K562 (cell line): ENCODE data around the gene ELOF1. TPM values are rescaled to one million over a fixed set of nuclear protein-coding genes. Genes with fewer than 3 reads are reported as not detected.

Experiments used
- ATF3 ChIP-seq, 2 experiments: fragments of 450-650 bp in 1 of 2; sonication (generic) in 1 of 2; formaldehyde crosslinking in 1 of 2; IDR thresholded peaks in 1 of 2; conservative IDR thresholded peaks in 1 of 2; 2 replicates each; pipeline versions ENCODE4 v1.6.1 to v1.8.1; 2016 to 2023; ENCODE audit warnings: mild to moderate bottlenecking in 2 of 2, moderate library complexity in 2 of 2, inconsistent platforms in 1 of 2, missing genetic modification reagents in 1 of 2
- BDP1 ChIP-seq: IDR thresholded peaks from 3 replicates; pipeline ENCODE4 v1.6.1; 2011; ENCODE audit not compliant: insufficient read length, insufficient read depth
- FOXA3 ChIP-seq, 2 experiments: fragments of 450-650 bp in 1 of 2; sonication (generic) in 1 of 2; formaldehyde crosslinking; IDR thresholded peaks in 1 of 2; conservative IDR thresholded peaks in 1 of 2; 2 replicates each; pipeline versions ENCODE4 v1.4.0 to v1.8.0; 2020 to 2022; ENCODE audit warnings: mild to moderate bottlenecking in 2 of 2, missing genetic modification reagents in 1 of 2
- GATA2 ChIP-seq: sonication (generic); formaldehyde crosslinking; IDR thresholded peaks from 2 replicates; pipeline ENCODE4 v1.4.0; 2020; ENCODE audit warnings: mild to moderate bottlenecking, missing genetic modification reagents
- JUND ChIP-seq, 2 experiments: IDR thresholded peaks; 2 replicates in 1 of 2; 3 replicates in 1 of 2; pipeline ENCODE4 v1.6.1; 2011; ENCODE audit warnings: borderline replicate concordance in 2 of 2, low read depth in 2 of 2, low read length in 2 of 2, improper control_type of control experiment in 1 of 2, missing biosample characterization in 1 of 2, missing genetic modification characterization in 1 of 2, missing genetic modification reagents in 1 of 2
- KLF6 ChIP-seq: fragments of 250-450 bp; sonication (Bioruptor Pico); IDR thresholded peaks from 2 replicates; pipeline ENCODE4 v1.4.0; 2020; ENCODE audit warnings: mild to moderate bottlenecking, moderate library complexity, borderline replicate concordance
- MAZ ChIP-seq, 2 experiments: fragments of 450-650 bp in 1 of 2; sonication (generic) in 1 of 2; formaldehyde crosslinking; IDR thresholded peaks in 1 of 2; conservative IDR thresholded peaks in 1 of 2; 2 replicates each; pipeline versions ENCODE4 v1.4.0 to v1.5.0; 2020; ENCODE audit warnings: mild to moderate bottlenecking in 1 of 2, missing genetic modification reagents in 1 of 2
- MCM3 ChIP-seq: fragments of 450-650 bp; IDR thresholded peaks from 2 replicates; pipeline ENCODE4 v1.6.1; 2016
- MEF2D ChIP-seq: conservative IDR thresholded peaks from 2 replicates; pipeline ENCODE4 v1.6.1; 2016; ENCODE audit warnings: low read depth, missing genetic modification characterization, missing compliant biosample characterization
- NCOA1 ChIP-seq: fragments of 450-650 bp; IDR thresholded peaks from 2 replicates; pipeline ENCODE4 v1.6.1; 2016; ENCODE audit warnings: low read depth
- SMAD3 ChIP-seq: fragments of 450-650 bp; formaldehyde crosslinking; conservative IDR thresholded peaks from 2 replicates; pipeline ENCODE4 v1.4.0; 2020; ENCODE audit warnings: mild to moderate bottlenecking
- TCF3 ChIP-seq: sonication (generic); formaldehyde crosslinking; IDR thresholded peaks from 2 replicates; pipeline ENCODE4 v1.4.0; 2020; ENCODE audit warnings: mild to moderate bottlenecking, missing genetic modification reagents
- ZKSCAN1 ChIP-seq: fragments of 150-350 bp; IDR thresholded peaks from 2 replicates; pipeline ENCODE4 v1.6.1; 2016; ENCODE audit warnings: low read depth, low read length
- ZNF77 ChIP-seq: fragments of 250-450 bp; sonication (Bioruptor Pico); IDR thresholded peaks from 2 replicates; pipeline ENCODE4 v1.5.0; 2020
- polyA plus RNA-seq, 8 experiments: library from polyadenylated mRNA; depleted of rRNA in 4 of 8; stranded (reverse) in 5 of 8; unstranded in 3 of 8; fragments of >200 nt; fragmentation: Nextera tagmentation in 2 of 8; fragmentation: Illumina TruSeq in 1 of 8; extraction: Ambion mirVana in 2 of 8; extraction: Trizol in 1 of 8; gene quantifications; 2 replicates each; pipeline versions ENCODE4 v1.2.1 to v1.2.3, GENCODE V29; 2011 to 2014; ENCODE audit warnings: inconsistent platforms in 1 of 8, missing spikeins in 1 of 8
- total RNA-seq, 7 experiments: library from RNA; depleted of rRNA in 6 of 7; stranded (reverse); fragments of >200 nt in 6 of 7; fragmentation: Illumina TruSeq in 2 of 7; extraction: Trizol in 2 of 7; gene quantifications; 2 replicates each; pipeline versions ENCODE4 v1.2.1 to v1.2.3, GENCODE V29; 2011 to 2021; ENCODE audit warnings: low replicate concordance in 1 of 7
- TF ChIP-seq, protein P1 (sequence below): fragments of 250-450 bp; sonication (Bioruptor Pico); IDR thresholded peaks from 2 replicates; pipeline ENCODE4 v1.5.0; 2022; ENCODE audit warnings: mild to moderate bottlenecking
- TF ChIP-seq, protein P2 (sequence below): fragments of 450-650 bp; IDR thresholded peaks from 2 replicates; pipeline ENCODE4 v1.6.1; 2017; ENCODE audit warnings: antibody characterized with exemption
- TF ChIP-seq, protein P3 (sequence below): fragments of 250-450 bp; sonication (Bioruptor Pico); IDR thresholded peaks from 2 replicates; pipeline ENCODE4 v1.8.0; 2022; ENCODE audit warnings: moderate library complexity, mild to moderate bottlenecking, inconsistent platforms
- TF ChIP-seq, protein P4 (sequence below): fragments of 250-450 bp; sonication (Bioruptor Pico); IDR thresholded peaks from 2 replicates; pipeline ENCODE4 v1.8.0; 2022; ENCODE audit warnings: inconsistent platforms, mild to moderate bottlenecking, moderate library complexity, borderline replicate concordance

The ELOF1 gene
- total and polyA plus RNA-seq, 9 of the 15 experiments (the other 6 are each of a cell fraction or from before 2014, with no cell fraction given) = 16.7 to 147 (median 74.2) TPM

- TF ChIP-seq MAZ (CRISPR knock-in tag; conservative IDR thresholded peaks at IDR 0.05 in 1 of 2, IDR thresholded peaks at IDR 0.05 in 1 of 2) (peak; percentile 44 to 70; a peak in 2 of 4 replicates), ATF3 (IDR thresholded peaks at IDR 0.05) (no peak), ATF3 (CRISPR knock-in tag; conservative IDR thresholded peaks at IDR 0.05) (no peak), GATA2 (CRISPR knock-in tag) (no peak), ZKSCAN1 (no peak), JUND (IDR thresholded peaks at IDR 0.05; ENCODE audit: borderline replicate concordance, low read depth, low read length) (peak; percentile 45; the same call in 1 of the 2 replicates), JUND (tag; IDR thresholded peaks at IDR 0.05; ENCODE audit: borderline replicate concordance, low read depth, low read length) (peak; percentile 35; the same call in 1 of the 3 replicates), BDP1 (no peak), FOXA3 (CRISPR knock-in tag; conservative IDR thresholded peaks at IDR 0.05 in 1 of 2, IDR thresholded peaks at IDR 0.05 in 1 of 2) (no peak), SMAD3 (CRISPR knock-in tag) (0 out of 2 replicates have a peak, but pooled peaks have one; percentile 42), KLF6 (no peak), MCM3 (no peak), MEF2D (tag) (no peak), ZNF77 (no peak), TCF3 (CRISPR knock-in tag) (peak; percentile 92), NCOA1 (peak; percentile 64)
- TF ChIP-seq, protein P1, sequence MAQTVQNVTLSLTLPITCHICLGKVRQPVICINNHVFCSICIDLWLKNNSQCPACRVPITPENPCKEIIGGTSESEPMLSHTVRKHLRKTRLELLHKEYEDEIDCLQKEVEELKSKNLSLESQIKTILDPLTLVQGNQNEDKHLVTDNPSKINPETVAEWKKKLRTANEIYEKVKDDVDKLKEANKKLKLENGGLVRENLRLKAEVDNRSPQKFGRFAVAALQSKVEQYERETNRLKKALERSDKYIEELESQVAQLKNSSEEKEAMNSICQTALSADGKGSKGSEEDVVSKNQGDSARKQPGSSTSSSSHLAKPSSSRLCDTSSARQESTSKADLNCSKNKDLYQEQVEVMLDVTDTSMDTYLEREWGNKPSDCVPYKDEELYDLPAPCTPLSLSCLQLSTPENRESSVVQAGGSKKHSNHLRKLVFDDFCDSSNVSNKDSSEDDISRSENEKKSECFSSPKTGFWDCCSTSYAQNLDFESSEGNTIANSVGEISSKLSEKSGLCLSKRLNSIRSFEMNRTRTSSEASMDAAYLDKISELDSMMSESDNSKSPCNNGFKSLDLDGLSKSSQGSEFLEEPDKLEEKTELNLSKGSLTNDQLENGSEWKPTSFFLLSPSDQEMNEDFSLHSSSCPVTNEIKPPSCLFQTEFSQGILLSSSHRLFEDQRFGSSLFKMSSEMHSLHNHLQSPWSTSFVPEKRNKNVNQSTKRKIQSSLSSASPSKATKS (CRISPR knock-in tag) = no peak
- TF ChIP-seq, protein P2, sequence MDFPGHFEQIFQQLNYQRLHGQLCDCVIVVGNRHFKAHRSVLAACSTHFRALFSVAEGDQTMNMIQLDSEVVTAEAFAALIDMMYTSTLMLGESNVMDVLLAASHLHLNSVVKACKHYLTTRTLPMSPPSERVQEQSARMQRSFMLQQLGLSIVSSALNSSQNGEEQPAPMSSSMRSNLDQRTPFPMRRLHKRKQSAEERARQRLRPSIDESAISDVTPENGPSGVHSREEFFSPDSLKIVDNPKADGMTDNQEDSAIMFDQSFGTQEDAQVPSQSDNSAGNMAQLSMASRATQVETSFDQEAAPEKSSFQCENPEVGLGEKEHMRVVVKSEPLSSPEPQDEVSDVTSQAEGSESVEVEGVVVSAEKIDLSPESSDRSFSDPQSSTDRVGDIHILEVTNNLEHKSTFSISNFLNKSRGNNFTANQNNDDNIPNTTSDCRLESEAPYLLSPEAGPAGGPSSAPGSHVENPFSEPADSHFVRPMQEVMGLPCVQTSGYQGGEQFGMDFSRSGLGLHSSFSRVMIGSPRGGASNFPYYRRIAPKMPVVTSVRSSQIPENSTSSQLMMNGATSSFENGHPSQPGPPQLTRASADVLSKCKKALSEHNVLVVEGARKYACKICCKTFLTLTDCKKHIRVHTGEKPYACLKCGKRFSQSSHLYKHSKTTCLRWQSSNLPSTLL = peak; percentile 89
- TF ChIP-seq, protein P3, sequence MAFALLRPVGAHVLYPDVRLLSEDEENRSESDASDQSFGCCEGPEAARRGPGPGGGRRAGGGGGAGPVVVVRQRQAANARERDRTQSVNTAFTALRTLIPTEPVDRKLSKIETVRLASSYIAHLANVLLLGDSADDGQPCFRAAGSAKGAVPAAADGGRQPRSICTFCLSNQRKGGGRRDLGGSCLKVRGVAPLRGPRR (CRISPR knock-in tag) = no peak
- TF ChIP-seq, protein P4, sequence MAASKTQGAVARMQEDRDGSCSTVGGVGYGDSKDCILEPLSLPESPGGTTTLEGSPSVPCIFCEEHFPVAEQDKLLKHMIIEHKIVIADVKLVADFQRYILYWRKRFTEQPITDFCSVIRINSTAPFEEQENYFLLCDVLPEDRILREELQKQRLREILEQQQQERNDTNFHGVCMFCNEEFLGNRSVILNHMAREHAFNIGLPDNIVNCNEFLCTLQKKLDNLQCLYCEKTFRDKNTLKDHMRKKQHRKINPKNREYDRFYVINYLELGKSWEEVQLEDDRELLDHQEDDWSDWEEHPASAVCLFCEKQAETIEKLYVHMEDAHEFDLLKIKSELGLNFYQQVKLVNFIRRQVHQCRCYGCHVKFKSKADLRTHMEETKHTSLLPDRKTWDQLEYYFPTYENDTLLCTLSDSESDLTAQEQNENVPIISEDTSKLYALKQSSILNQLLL = no peak
Observed at GRCh38 chr19:11578258-11579142, 19.5 kb upstream of the ELOF1 start (continued).
